Stimulated activated CD8-positive, alpha-beta memory T cell treated with anti-CD3 and anti-CD28 coated beads, Interleukin-15, amount 100 ng/mL, for 4 hours (primary cell): ENCODE results near the gene NDUFAB1.
"Not testable (repeated sequence)": the region's sequence is repeated elsewhere in the genome, so short reads cannot be mapped to it uniquely, and the experiment has no call there.

Experiments
- DNase-seq, 2 donors: peaks; one replicate each; pipeline ENCODE4 v3.0.0-alpha.2; 2020; ENCODE audit warnings: low read depth in 2 of 2

The NDUFAB1 gene

GRCh38 chr16:23584186-23585076 lies 11.7 kb downstream of the NDUFAB1 start:
- no peak for DNase-seq

GRCh38 chr16:23583271-23583670 lies 12.8 kb downstream of the NDUFAB1 start:
- DNase-seq = not testable (repeated sequence)

GRCh38 chr16:23581764-23582163 lies 14.4 kb downstream of the NDUFAB1 start:
- DNase-seq = no peak

GRCh38 chr16:23580391-23580790 lies 15.7 kb downstream of the NDUFAB1 start:
- DNase-seq = no peak

- DNase-seq = no peak
Measured at GRCh38 chr16:23579371-23579770, 16.7 kb downstream of the NDUFAB1 start.

- no peak for DNase-seq
Measured at GRCh38 chr16:23578101-23578830, 17.9 kb downstream of the NDUFAB1 start.

- no peak for DNase-seq
Measured at GRCh38 chr16:23577493-23577892, 18.6 kb downstream of the NDUFAB1 start.

- DNase-seq = no peak
Measured at GRCh38 chr16:23575834-23576233, 20.3 kb downstream of the NDUFAB1 start.

- DNase-seq = no peak
Measured at GRCh38 chr16:23573817-23574216, 22.3 kb downstream of the NDUFAB1 start.

GRCh38 chr16:23572394-23572793 lies 23.7 kb downstream of the NDUFAB1 start:
- DNase-seq = no peak

- DNase-seq = no peak
Measured at GRCh38 chr16:23571895-23572294, 24.2 kb downstream of the NDUFAB1 start.

- no peak for DNase-seq
Measured at GRCh38 chr16:23570992-23571632, 25.0 kb downstream of the NDUFAB1 start.

GRCh38 chr16:23567602-23568001 lies 28.5 kb downstream of the NDUFAB1 start:
- DNase-seq = no peak

GRCh38 chr16:23566724-23567123 lies 29.4 kb downstream of the NDUFAB1 start:
- no peak for DNase-seq

GRCh38 chr16:23564575-23565363 lies 31.3 kb downstream of the NDUFAB1 start:
- DNase-seq = no peak

GRCh38 chr16:23563186-23563585 lies 32.9 kb downstream of the NDUFAB1 start:
- no peak for DNase-seq

GRCh38 chr16:23562505-23562904 lies 33.6 kb downstream of the NDUFAB1 start:
- no peak for DNase-seq

GRCh38 chr16:23561586-23561985 lies 34.5 kb downstream of the NDUFAB1 start:
- no peak for DNase-seq

GRCh38 chr16:23557779-23558702 lies 38.1 kb downstream of the NDUFAB1 start:
- no peak for DNase-seq
